SK-N-MC (cell line): ENCODE measurements around the gene IQCE.

Experiments
- EZH2 ChIP-seq: fragments of 200-600 bp; sonication (generic); IDR thresholded peaks from one replicate; pipeline ENCODE4 v1.6.1; 2017; ENCODE audit warnings: antibody characterized with exemption
- FOXP2 ChIP-seq: optimal IDR thresholded peaks from 2 replicates; pipeline ENCODE3; 2011; ENCODE audit warnings: mild to moderate bottlenecking, moderate library complexity; ENCODE audit not compliant: insufficient read depth; ENCODE audit errors: extremely low read length, control extremely low read depth

DNA sequence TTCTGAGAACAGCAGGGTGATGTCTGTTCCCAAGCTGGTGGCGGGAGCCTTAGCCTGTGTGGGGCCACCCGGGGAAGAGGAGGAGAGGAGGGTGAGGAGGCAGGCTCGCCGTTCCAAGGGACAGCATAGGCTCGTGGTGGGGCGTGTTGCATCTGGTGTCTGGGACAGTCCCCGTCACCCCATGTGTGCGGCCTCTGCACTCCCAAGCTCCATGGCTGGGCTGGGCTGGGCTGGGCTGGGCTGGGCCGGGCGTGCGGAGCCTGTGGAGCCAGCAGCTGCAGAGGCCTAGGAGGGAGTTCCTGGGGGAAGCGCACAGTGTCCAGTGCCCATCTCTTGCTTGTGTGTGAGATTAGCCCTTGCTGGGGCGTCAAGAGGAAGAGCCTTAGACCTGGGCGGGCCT, 52.1 kb downstream of the IQCE start:
- TF ChIP-seq EZH2 (no peak), FOXP2 (no peak)
